Motor neuron (in vitro differentiated cells): ENCODE data around the gene LPO. TPM values are rescaled to one million over a fixed set of nuclear protein-coding genes. Genes with fewer than 3 reads are reported as not detected.

ENCODE experiments used
- ATAC-seq, 8 experiments: fragments of 200-7000 bp; cut with Tn5 transposase; replicated peaks in 6 of 8; 2 replicates each; pipeline ENCODE4 v1.8.0; 2021; ENCODE audit warnings: mild to moderate bottlenecking in 8 of 8, moderate library complexity in 8 of 8
- H3K27ac ChIP-seq, 2 donors: fragments of 250-450 bp; sonication (Bioruptor Pico); 2 replicates each; pipeline ENCODE4 v1.9.0; 2021; ENCODE audit warnings: antibody characterized with exemption in 2 of 2, mild to moderate bottlenecking in 2 of 2, moderate library complexity in 1 of 2
- H3K4me1 ChIP-seq, 2 donors: fragments of 250-450 bp; sonication (Bioruptor Pico); replicated peaks in 1 of 2; 2 replicates each; pipeline ENCODE4 v1.6.1; 2021; ENCODE audit warnings: antibody characterized with exemption in 2 of 2, mild to moderate bottlenecking in 2 of 2, moderate library complexity in 1 of 2
- H3K4me3 ChIP-seq, 5 donors: fragments of 250-450 bp; sonication (Bioruptor Pico); 2 replicates each; pipeline ENCODE4 v1.9.0; 2021; ENCODE audit warnings: antibody characterized with exemption in 5 of 5, mild to moderate bottlenecking in 5 of 5, moderate library complexity in 4 of 5
- WGBS, 10 experiments: fragments of 450-650 bp; shearing (Covaris generic); methylation state at CpG; one replicate each; pipeline ENCODE4 v1.0.0; 2022; 5-methylcytosine and 5-hydroxymethylcytosine counted together
- in situ Hi-C, 9 experiments: fragments of 400-800 bp; cut with MboI; loops; one replicate each; pipeline ENCODE4 v1.15.0; 2021; ENCODE audit warnings: low sequenced_read_pairs in 9 of 9, low pct_unique_long_range_greater_than_20kb in 2 of 9; ENCODE audit not compliant: unreplicated experiment in 9 of 9
- total RNA-seq, 8 experiments: library from RNA; unstranded; fragments of 300-600 nt; gene quantifications; 2 replicates each; pipeline versions ENCODE4 v1.2.3 to v1.2.4, GENCODE V29; 2022

LPO gene
- total RNA-seq, 8 experiments from 2014 or later: 0.08 to 1.2 (median 0.16) TPM; not detected in 1

- ATAC-seq: no peak
- Histone ChIP-seq H3K27ac (no peak overlapping the region), H3K4me1 (no peaks in the 10 kb centered on the region), H3K4me3 (no peak overlapping the region)
- in situ Hi-C loops: no loop called here
- 0 to 77% (median 20%) methylated on average over 1 to 6 of the region's 12 CpGs; no CpG with 5 or more reads in 5 of the 10 experiments for WGBS, 10 experiments
These were observed 29.9 kb downstream of the LPO start for GRCh38 chr17:58268326-58268725.

- ATAC-seq: no peak
- H3K4me3 ChIP-seq: no peak overlapping the region
- H3K27ac ChIP-seq: no peak overlapping the region
- 0 to 80% (median 59%) methylated on average over 1 to 3 of the region's 6 CpGs; no CpG with 5 or more reads in 7 of the 10 experiments for WGBS, 10 experiments
- in situ Hi-C loops: no loop called here
- no peaks in the 10 kb centered on the region for H3K4me1 ChIP-seq
These were observed 30.6 kb downstream of the LPO start for GRCh38 chr17:58268774-58269556.

GRCh38 chr17:58269557-58270291, 31.3 kb downstream of the LPO start:
- WGBS, 10 experiments: 10 to 87% (median 66%) methylated on average over 1 to 8 of the region's 9 CpGs; no CpG with 5 or more reads in 3 of the 10 experiments
- H3K27ac ChIP-seq: no peak overlapping the region
- no peak for ATAC-seq
- in situ Hi-C loops: no loop called here
- no peaks in the 10 kb centered on the region for H3K4me1 ChIP-seq
- H3K4me3 ChIP-seq: no peak overlapping the region

GRCh38 chr17:58270476-58271215, 32.3 kb downstream of the LPO start:
- no peak overlapping the region for H3K27ac ChIP-seq
- ATAC-seq: no peak
- no peaks in the 10 kb centered on the region for H3K4me1 ChIP-seq
- 10 to 100% (median 61%) methylated on average over 2 to 8 of the region's 15 CpGs; no CpG with 5 or more reads in 4 of the 10 experiments for WGBS, 10 experiments
- H3K4me3 ChIP-seq: no peak overlapping the region
- in situ Hi-C loops: no loop called here

GRCh38 chr17:58271216-58271931, 33.0 kb downstream of the LPO start:
- in situ Hi-C loops: no loop called here
- no peak overlapping the region for H3K27ac ChIP-seq
- no peak overlapping the region for H3K4me3 ChIP-seq
- H3K4me1 ChIP-seq: no peaks in the 10 kb centered on the region
- no peak for ATAC-seq
- WGBS, 10 experiments: 40 to 96% (median 76%) methylated on average over 1 to 13 of the region's 21 CpGs; no CpG with 5 or more reads in 4 of the 10 experiments

GRCh38 chr17:58272367-58273280, 34.2 kb downstream of the LPO start:
- H3K27ac ChIP-seq: no peak overlapping the region
- no peak for ATAC-seq
- in situ Hi-C loops: no loop called here
- H3K4me3 ChIP-seq: no peak overlapping the region
- H3K4me1 ChIP-seq: no peaks in the 10 kb centered on the region
- WGBS, 10 experiments: 24 to 80% (median 65%) methylated on average over 1 to 6 of the region's 12 CpGs; no CpG with 5 or more reads in 4 of the 10 experiments

- Histone ChIP-seq H3K4me3 (no peak overlapping the region), H3K27ac (no peak overlapping the region), H3K4me1 (peaks cover 0 to 2% of the 10 kb centered on the region in 2 donors)
- in situ Hi-C loops: no loop called here
- ATAC-seq: no peak
- 67 to 87% (median 73%) methylated on average over 1 to 4 of the region's 15 CpGs; no CpG with 5 or more reads in 6 of the 10 experiments for WGBS, 10 experiments
These were observed 35.2 kb downstream of the LPO start for GRCh38 chr17:58273453-58274104.

- Histone ChIP-seq H3K4me3 (no peak overlapping the region), H3K4me1 (peaks cover 0 to 9% of the 10 kb centered on the region in 2 donors), H3K27ac (no peak overlapping the region)
- 33 to 100% (median 82%) methylated on average over 1 to 5 of the region's 10 CpGs; no CpG with 5 or more reads in 6 of the 10 experiments for WGBS, 10 experiments
- in situ Hi-C loops: no loop called here
- no peak for ATAC-seq
These were observed 37.0 kb downstream of the LPO start for GRCh38 chr17:58275417-58275816.

- in situ Hi-C loops: no loop called here
- Histone ChIP-seq H3K27ac (no peak overlapping the region), H3K4me3 (no peak overlapping the region), H3K4me1 (peaks cover 0 to 9% of the 10 kb centered on the region in 2 donors)
- no peak for ATAC-seq
- 0 to 50% (median 25%) methylated on average over 1 to 2 of the region's 2 CpGs; no CpG with 5 or more reads in 5 of the 10 experiments for WGBS, 10 experiments
These were observed 38.0 kb downstream of the LPO start for GRCh38 chr17:58276423-58276822.

GRCh38 chr17:58277107-58277801, 38.9 kb downstream of the LPO start:
- peaks cover 0 to 9% of the 10 kb centered on the region in 2 donors for H3K4me1 ChIP-seq
- ATAC-seq: no peak
- in situ Hi-C loops: no loop called here
- no peak overlapping the region for H3K4me3 ChIP-seq
- 0 to 100% (median 67%) methylated on average over 1 to 5 of the region's 5 CpGs; no CpG with 5 or more reads in 2 of the 10 experiments for WGBS, 10 experiments
- no peak overlapping the region for H3K27ac ChIP-seq
